ENCODE results near the gene ZNF516.

- TF ChIP-seq TAF1 (IDR thresholded peaks at IDR 0.05; ENCODE audit: borderline replicate concordance, low read depth, low read length) (no peak), POLR2A (IDR thresholded peaks at IDR 0.05; ENCODE audit: low read depth, low read length) (no peak)
These were observed 20.2 kb downstream of the ZNF516 start for GRCh38 chr18:76474824-76475223.

Measured in GM12892 (cell line).